ENCODE results near the gene DLD. TPM values are rescaled to one million over a fixed set of nuclear protein-coding genes. Genes with fewer than 3 reads are reported as not detected.

Gene DLD
- total and polyA plus RNA-seq, 2 of the 13 experiments (the other 11 are each of a cell fraction or from before 2014, with no cell fraction given), result 56.8 to 95.2 TPM

- in situ Hi-C loops (cut with HindIII; ENCODE audit: extremely low pct_ligation_motif_present, low pct_unique_long_range_greater_than_20kb) (no loop called here), intact Hi-C loops (cut with micrococcal nuclease; ENCODE audit: unreplicated experiment) (no loop called here)
- peaks cover 9% of the 10 kb centered on the region for H4K20me1 ChIP-seq (ENCODE audit: insufficient read depth, low read length)
- no peak overlapping the region for H3K4me2 ChIP-seq (ENCODE audit: low read depth, low read length)
- H3K4me3 ChIP-seq (replicated peaks in 1 of 3; ENCODE audit: insufficient read depth in 1 of 3, low read depth in 2 of 3, low read length in 3 of 3), result no peak overlapping the region
- ChIA-PET CTCF (ENCODE audit: low intra/inter-chr PET ratio, low total read pairs) (no interaction called here), POLR2A (no interaction called here)
- H3K36me3 ChIP-seq (replicated peaks in 1 of 2; ENCODE audit: control insufficient read depth in 1 of 2, insufficient read depth in 2 of 2, low read length in 2 of 2), result peaks cover 21 to 57% of the 10 kb centered on the region in 2 experiments
- H3K9me3 ChIP-seq (ENCODE audit: low read length), result no peaks in the 10 kb centered on the region
- BruUV-seq (replicated peaks), result no TSS peak
- no peak overlapping the region for H2AFZ ChIP-seq (ENCODE audit: low read length)
- ATAC-seq (no peak), FAIRE-seq (no peak), DNase-seq (ENCODE audit: low spot score) (no peak)
- TF ChIP-seq GPN1 (CRISPR knock-in tag; IDR thresholded peaks at IDR 0.05; ENCODE audit: borderline replicate concordance), result no peak
- TF ChIP-seq NR2F1 (CRISPR knock-in tag; IDR thresholded peaks at IDR 0.05), result no peak
- no peak for TF ChIP-seq CENPX (CRISPR knock-in tag; IDR thresholded peaks at IDR 0.05)
- TF ChIP-seq HMG20A (CRISPR knock-in tag; IDR thresholded peaks at IDR 0.05; ENCODE audit: borderline replicate concordance), result no peak
- TF ChIP-seq ZNF224 (CRISPR knock-in tag; IDR thresholded peaks at IDR 0.05), result no peak
- TF ChIP-seq NFATC3 (CRISPR knock-in tag; IDR thresholded peaks at IDR 0.05), result no peak
- TF ChIP-seq ZBTB33 (CRISPR knock-in tag; IDR thresholded peaks at IDR 0.05), result peak; percentile 51; the same call in 1 of the 2 replicates
- no peak for TF ChIP-seq SATB2 (CRISPR knock-in tag; IDR thresholded peaks at IDR 0.05)
- no peaks in the 10 kb centered on the region for H3K27me3 ChIP-seq (ENCODE audit: control insufficient read depth in 1 of 2, insufficient read depth in 2 of 2, low read length in 2 of 2)
- no peaks in the 10 kb centered on the region for H3K79me2 ChIP-seq (ENCODE audit: insufficient read depth, low read length)
- WGBS (ENCODE audit: low lambda C conversion rate), result 97% methylated on average over 11 of the region's 11 CpGs
- peaks cover 28% of the 10 kb centered on the region for H3K4me1 ChIP-seq (ENCODE audit: insufficient read depth, low read length)
- H3K9ac ChIP-seq (ENCODE audit: insufficient read depth, low read depth, low read length), result no peak overlapping the region
- H3K27ac ChIP-seq (ENCODE audit: extremely low read length, insufficient read depth, low read length), result no peak overlapping the region
Measured at GRCh38 chr7:107964510-107964909, 73.5 kb downstream of the DLD start.

All from HepG2 (cell line).